ENCODE data around the gene USP7.

USP7 gene

GRCh38 chr16:8967132-8967821, 3.6 kb upstream of the USP7 start:
- no peak for TF ChIP-seq CTCF (IDR thresholded peaks at IDR 0.05; ENCODE audit: control extremely low read depth, extremely low read depth, low read depth, missing control alignments)
- ChIA-PET CTCF (interaction anchor here (1.0 to 2.5 kb wide), 5 partner anchors 20 to 80 kb away, joined by 3 to 12 read pairs (median 7); no protein-coding TSS in a partner anchor), POLR2A (no interaction called here)
- no peak for DNase-seq (ENCODE audit: extremely low spot score)

- no peak for TF ChIP-seq CTCF (IDR thresholded peaks at IDR 0.05; ENCODE audit: control extremely low read depth, extremely low read depth, low read depth, missing control alignments)
- CTCF ChIA-PET, result interaction anchor here (0.7 to 2.5 kb wide), 6 partner anchors 8 to 80 kb away, joined by 3 to 12 read pairs (median 5); no protein-coding TSS in a partner anchor
- no peak for DNase-seq (ENCODE audit: extremely low spot score)
- POLR2A ChIA-PET, result no interaction called here
Observed at GRCh38 chr16:8966817-8967131, 3.1 kb upstream of the USP7 start.

GRCh38 chr16:8964462-8964861, 756 bp upstream of the USP7 start:
- ChIA-PET CTCF (interaction anchor here (0.7 to 1.1 kb wide), 2 partner anchors 28 to 45 kb away, joined by 3 read pairs; no protein-coding TSS in a partner anchor), POLR2A (no interaction called here)
- no peak for DNase-seq (ENCODE audit: extremely low spot score)
- no peak for TF ChIP-seq CTCF (IDR thresholded peaks at IDR 0.05; ENCODE audit: control extremely low read depth, extremely low read depth, low read depth, missing control alignments)

GRCh38 chr16:8963010-8963820, 491 bp downstream of the USP7 start:
- POLR2A ChIA-PET, result interaction anchor here (0.6 to 1.5 kb wide), 2 partner anchors 7 to 128 kb away, joined by 4 to 5 read pairs; partner anchors contain the start of gene HAPSTR1
- no peak for TF ChIP-seq CTCF (IDR thresholded peaks at IDR 0.05; ENCODE audit: control extremely low read depth, extremely low read depth, low read depth, missing control alignments)
- CTCF ChIA-PET, result interaction anchor here (1.1 kb wide), 1 partner anchor 46 kb away, joined by 3 read pairs; no protein-coding TSS in a partner anchor
- DNase-seq (ENCODE audit: extremely low spot score), result no peak

GRCh38 chr16:8962393-8963009, 1.2 kb downstream of the USP7 start:
- CTCF ChIA-PET, result no interaction called here
- peak; percentile 0 for TF ChIP-seq CTCF (IDR thresholded peaks at IDR 0.05; ENCODE audit: control extremely low read depth, extremely low read depth, low read depth, missing control alignments)
- POLR2A ChIA-PET, result interaction anchor here (1.5 kb wide), 1 partner anchor 129 kb away, joined by 5 read pairs; the partner anchor contains the start of gene HAPSTR1
- DNase-seq (ENCODE audit: extremely low spot score), result peak; percentile 59

- CTCF ChIA-PET, result interaction anchor here (3.7 kb wide), 1 partner anchor 26 kb away, joined by 21 read pairs; no protein-coding TSS in a partner anchor
- no peak for TF ChIP-seq CTCF (IDR thresholded peaks at IDR 0.05; ENCODE audit: control extremely low read depth, extremely low read depth, low read depth, missing control alignments)
- POLR2A ChIA-PET, result interaction anchor here (1.5 kb wide), 1 partner anchor 130 kb away, joined by 5 read pairs; the partner anchor contains the start of gene HAPSTR1
- no peak for DNase-seq (ENCODE audit: extremely low spot score)
Observed at GRCh38 chr16:8961811-8962390, 1.8 kb downstream of the USP7 start.

Data from GM10248 (cell line).